SK-N-SH (cell line): ENCODE data around the gene STK39.

Experiments
- CHD2 ChIP-seq: fragments of 150-350 bp; IDR thresholded peaks from 2 replicates; pipeline ENCODE4 v1.6.1; 2018; ENCODE audit warnings: low read length; ENCODE audit not compliant: partially characterized antibody
- CTCF ChIP-seq: fragments of 200-600 bp; sonication (generic); IDR thresholded peaks from 2 replicates; pipeline ENCODE4 v1.6.1; 2017; ENCODE audit warnings: antibody characterized with exemption, mild to moderate bottlenecking, moderate library complexity
- FOXJ3 ChIP-seq: sonication (generic); formaldehyde crosslinking; IDR thresholded peaks from 2 replicates; pipeline ENCODE4 v1.5.1; 2020; ENCODE audit warnings: mild to moderate bottlenecking, missing genetic modification reagents
- GABPA ChIP-seq: IDR thresholded peaks from 2 replicates; pipeline ENCODE4 v1.4.0; 2012; ENCODE audit warnings: low read depth, mild to moderate bottlenecking
- REST ChIP-seq: IDR thresholded peaks from 2 replicates; pipeline ENCODE4 v1.6.1; 2012; ENCODE audit warnings: mild to moderate bottlenecking, low read depth, low read length, moderate library complexity
- RXRA ChIP-seq: IDR thresholded peaks from 2 replicates; pipeline ENCODE4 v1.4.0; 2012; ENCODE audit warnings: low read depth, mild to moderate bottlenecking, borderline replicate concordance
- SIN3A ChIP-seq: IDR thresholded peaks from 2 replicates; pipeline ENCODE4 v1.6.1; 2012; ENCODE audit warnings: low read depth, mild to moderate bottlenecking, low read length, moderate library complexity, borderline replicate concordance
- TCF12 ChIP-seq: IDR thresholded peaks from 2 replicates; pipeline ENCODE4 v1.4.0; 2012

GRCh38 chr2:168006498-168006897, 240.9 kb downstream of the STK39 start:
- no peak for TF ChIP-seq CTCF
- TF ChIP-seq FOXJ3: no peak
- no peak for TF ChIP-seq RXRA
- TF ChIP-seq TCF12: no peak
- no peak for TF ChIP-seq CHD2
- no peak for TF ChIP-seq SIN3A
- no peak for TF ChIP-seq GABPA
- TF ChIP-seq REST: no peak
